ENCODE results near the gene USP8. TPM values are rescaled to one million over a fixed set of nuclear protein-coding genes. Genes with fewer than 3 reads are reported as not detected.

The USP8 gene
- total RNA-seq, 1 donor from 2014 or later, result 59.4 TPM

DNA sequence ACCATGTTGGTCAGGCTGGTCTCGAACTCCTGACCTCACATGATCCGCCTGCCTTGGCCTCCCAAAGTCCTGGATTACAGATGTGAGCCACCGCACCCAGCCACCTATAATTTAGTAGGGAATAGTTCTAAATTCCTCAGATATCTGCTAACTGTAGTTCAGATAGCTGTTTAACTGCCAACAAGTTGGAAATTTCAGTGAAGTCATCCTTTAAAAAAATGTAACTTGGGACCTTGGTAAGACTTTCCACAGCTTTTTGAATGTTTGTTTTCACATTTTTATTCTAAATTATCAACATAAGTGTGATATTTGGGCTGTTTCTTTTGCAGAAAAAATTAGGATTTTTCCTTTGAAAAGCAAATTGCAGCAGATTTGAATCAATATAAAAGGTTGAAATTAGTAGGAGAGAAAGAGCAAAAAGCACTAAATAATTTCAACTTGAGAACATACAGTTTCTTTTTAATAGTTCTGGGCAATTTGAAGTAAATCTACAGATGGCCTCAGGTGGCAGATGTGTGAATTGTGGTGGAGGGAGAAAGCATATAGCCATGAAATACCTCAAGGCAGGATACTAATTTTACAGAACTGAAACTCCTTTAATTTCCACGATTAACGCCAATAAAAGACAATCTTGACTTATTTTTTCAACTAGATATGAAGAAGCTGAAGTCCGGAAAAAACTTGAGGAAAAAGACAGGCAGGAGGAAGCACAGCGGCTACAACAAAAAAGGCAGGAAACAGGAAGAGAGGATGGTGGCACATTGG, 34.3 kb downstream of the USP8 start:
- H3K4me3 Mint-ChIP-seq, result no peak overlapping the region
- no peak for TF ChIP-seq CTCF (conservative IDR thresholded peaks at IDR 0.05)
- H3K9me3 Mint-ChIP-seq, result no peaks in the 10 kb centered on the region
- DNase-seq (ENCODE audit: extremely low spot score, unreplicated experiment), result no peak
- no peaks in the 10 kb centered on the region for H3K27me3 Mint-ChIP-seq
- H3K4me1 Mint-ChIP-seq (ENCODE audit: unreplicated experiment), result no peaks in the 10 kb centered on the region
- H3K27ac Mint-ChIP-seq, result no peak overlapping the region
- H3K36me3 Mint-ChIP-seq, result peaks cover 23% of the 10 kb centered on the region

DNA sequence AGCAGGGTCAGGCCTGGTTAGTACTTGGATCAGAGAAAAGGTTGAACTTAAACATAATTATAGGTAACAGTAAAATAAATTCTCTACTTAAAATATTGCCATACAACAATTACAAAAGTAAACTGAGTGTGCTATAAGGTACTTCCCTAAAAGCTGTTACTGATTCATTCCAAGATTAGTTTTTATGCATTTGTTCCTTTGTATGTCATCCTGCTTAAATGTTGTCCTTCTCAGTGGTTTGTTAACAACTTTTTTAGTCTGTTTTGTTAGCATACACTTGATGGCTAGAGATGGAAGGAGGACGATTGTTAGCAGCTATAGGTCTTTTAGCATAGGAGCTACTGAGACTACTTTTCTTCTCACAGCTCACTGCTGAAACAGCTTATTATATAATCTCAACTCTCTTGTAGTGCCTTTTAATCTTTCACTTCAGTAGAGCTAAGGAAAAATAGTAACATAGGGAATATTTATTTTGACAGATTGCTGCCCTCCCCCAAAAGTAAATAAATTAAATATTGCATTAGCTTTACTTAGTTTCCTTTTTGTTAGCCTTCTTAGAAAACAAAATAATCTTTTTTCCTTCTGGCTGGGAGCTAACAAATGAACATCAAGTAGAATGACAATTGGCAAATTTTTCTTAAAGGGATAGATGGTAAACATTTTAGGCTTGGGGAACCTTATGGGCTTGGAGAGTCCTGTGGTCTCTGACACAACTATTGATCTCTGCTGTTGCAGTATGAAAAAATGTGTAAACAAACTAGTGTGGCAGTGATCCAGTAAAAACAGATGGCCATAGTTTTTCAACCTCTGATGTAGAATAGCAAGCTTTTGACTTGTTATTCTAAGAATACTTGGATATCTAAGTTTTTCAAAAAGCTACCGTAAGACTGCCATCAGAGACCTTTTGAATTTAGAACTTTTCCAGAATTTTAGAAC, 39.5 kb downstream of the USP8 start:
- no peak overlapping the region for H3K27ac Mint-ChIP-seq
- TF ChIP-seq CTCF (conservative IDR thresholded peaks at IDR 0.05), result no peak
- no peaks in the 10 kb centered on the region for H3K4me1 Mint-ChIP-seq (ENCODE audit: unreplicated experiment)
- no peaks in the 10 kb centered on the region for H3K27me3 Mint-ChIP-seq
- no peaks in the 10 kb centered on the region for H3K9me3 Mint-ChIP-seq
- H3K36me3 Mint-ChIP-seq, result peaks cover 20% of the 10 kb centered on the region
- DNase-seq (ENCODE audit: extremely low spot score, unreplicated experiment), result no peak
- no peak overlapping the region for H3K4me3 Mint-ChIP-seq

DNA sequence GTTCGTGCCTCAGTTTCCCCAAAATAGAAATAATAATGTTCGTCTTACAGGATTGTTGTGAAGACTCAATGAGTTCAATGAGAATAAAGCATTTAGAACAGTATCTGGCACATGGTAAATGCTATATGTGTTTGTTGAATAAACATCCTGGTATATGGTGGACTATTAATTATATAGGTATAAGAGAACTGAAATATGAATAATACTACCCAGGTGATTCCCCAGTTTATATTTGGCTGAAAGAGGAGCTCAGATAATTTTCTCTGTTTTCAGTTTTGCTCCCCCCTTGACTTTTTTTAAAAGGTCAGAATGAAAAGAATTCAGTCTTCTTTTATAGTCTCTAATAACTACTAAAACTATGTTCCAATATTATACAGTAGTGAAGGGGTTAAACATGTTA, 46.9 kb downstream of the USP8 start:
- Mint-ChIP-seq H3K27ac (no peak overlapping the region), H3K4me1 (ENCODE audit: unreplicated experiment) (no peaks in the 10 kb centered on the region), H3K27me3 (no peaks in the 10 kb centered on the region), H3K9me3 (no peaks in the 10 kb centered on the region), H3K36me3 (peaks cover 25% of the 10 kb centered on the region), H3K4me3 (no peak overlapping the region)
- no peak for TF ChIP-seq CTCF (conservative IDR thresholded peaks at IDR 0.05)
- DNase-seq (ENCODE audit: extremely low spot score, unreplicated experiment), result no peak

DNA sequence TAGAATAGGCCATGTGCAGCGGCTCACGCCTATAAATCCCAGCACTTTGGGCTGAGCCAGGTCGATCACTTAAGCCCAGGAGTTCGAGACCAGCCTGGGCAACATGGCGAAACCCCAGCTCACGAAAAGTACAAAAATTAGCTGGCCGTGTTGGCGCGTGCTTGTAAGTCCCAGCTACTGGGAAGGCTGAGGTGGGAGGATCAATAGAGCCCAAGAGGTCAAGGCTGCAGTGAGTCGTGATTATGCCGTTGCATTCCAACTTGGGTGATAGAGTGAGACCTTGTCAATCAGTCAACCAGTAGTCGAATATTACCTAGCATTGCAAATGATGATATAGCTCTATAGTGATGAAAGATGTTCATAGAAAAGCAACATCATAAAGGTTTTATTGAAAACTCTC, 51.9 kb downstream of the USP8 start:
- H3K9me3 Mint-ChIP-seq, result no peaks in the 10 kb centered on the region
- H3K27me3 Mint-ChIP-seq, result no peaks in the 10 kb centered on the region
- H3K27ac Mint-ChIP-seq, result no peak overlapping the region
- peaks cover 28% of the 10 kb centered on the region for H3K36me3 Mint-ChIP-seq
- no peak for TF ChIP-seq CTCF (conservative IDR thresholded peaks at IDR 0.05)
- no peak for DNase-seq (ENCODE audit: extremely low spot score, unreplicated experiment)
- no peaks in the 10 kb centered on the region for H3K4me1 Mint-ChIP-seq (ENCODE audit: unreplicated experiment)
- no peak overlapping the region for H3K4me3 Mint-ChIP-seq

DNA sequence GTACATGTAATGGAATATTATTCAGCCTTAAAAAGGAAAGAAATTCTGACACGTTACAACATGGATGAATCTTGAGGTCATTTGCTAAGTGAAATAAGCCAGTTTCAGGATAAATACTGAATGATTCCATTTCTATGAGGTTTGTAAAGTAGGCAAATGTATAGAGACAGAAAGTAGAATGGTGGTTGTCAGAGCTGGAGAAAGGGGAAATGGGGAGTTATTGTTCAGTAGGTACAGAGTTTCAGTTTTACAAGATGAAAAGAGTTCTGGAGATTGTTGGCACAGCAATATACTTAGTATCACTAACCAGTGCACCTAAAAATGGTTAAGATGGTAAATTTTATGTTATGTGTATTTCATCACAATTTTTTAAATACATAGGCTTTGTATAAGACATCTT, 60.6 kb downstream of the USP8 start:
- no peaks in the 10 kb centered on the region for H3K9me3 Mint-ChIP-seq

More for the DNA sequence above, 60.6 kb downstream of the USP8 start:
- no peak overlapping the region for H3K4me3 Mint-ChIP-seq
- H3K27ac Mint-ChIP-seq, result no peak overlapping the region
- TF ChIP-seq CTCF (conservative IDR thresholded peaks at IDR 0.05), result no peak
- H3K4me1 Mint-ChIP-seq (ENCODE audit: unreplicated experiment), result no peaks in the 10 kb centered on the region
- peaks cover 29% of the 10 kb centered on the region for H3K36me3 Mint-ChIP-seq
- no peaks in the 10 kb centered on the region for H3K27me3 Mint-ChIP-seq
- no peak for DNase-seq (ENCODE audit: extremely low spot score, unreplicated experiment)

Measured in type B pancreatic cell (in vitro differentiated cells).